HG03521 (cell line): ENCODE results near the gene TEAD4.

Experiments used
- ATAC-seq: cut with Tn5 transposase; IDR thresholded peaks from one replicate; pipeline ENCODE4 v1.9.1; 2021; ENCODE audit warnings: mild to moderate bottlenecking, moderate library complexity; ENCODE audit not compliant: unreplicated experiment

The TEAD4 gene

GRCh38 chr12:2959192-2959504 lies at the start of gene TEAD4:
TSS of gene TEAD4 (plus strand) at chr12:2959397.
- peak; percentile 42 for ATAC-seq

- no peak for ATAC-seq
Observed at GRCh38 chr12:2912216-2912575, 47.0 kb upstream of the TEAD4 start.

DNA sequence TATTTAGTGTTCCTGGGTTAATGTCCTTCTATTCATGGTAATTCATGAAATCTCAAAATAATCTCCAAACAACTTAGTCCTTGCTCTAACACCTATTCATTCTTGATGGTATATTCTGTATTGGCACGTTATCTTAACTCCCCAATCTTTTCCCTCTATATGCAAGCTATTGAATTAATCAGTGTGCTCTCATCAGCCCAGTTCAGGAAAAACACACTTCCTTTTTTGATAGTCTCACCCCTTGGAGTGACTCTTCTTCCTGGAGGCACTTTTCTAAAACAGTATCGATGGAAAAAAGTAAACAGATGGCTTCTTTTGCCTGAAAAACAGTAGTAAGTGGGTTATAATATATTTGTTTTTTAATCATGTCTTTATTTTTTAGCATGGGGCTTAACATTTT lies 39.9 kb upstream of the TEAD4 start:
- ATAC-seq: no peak

DNA sequence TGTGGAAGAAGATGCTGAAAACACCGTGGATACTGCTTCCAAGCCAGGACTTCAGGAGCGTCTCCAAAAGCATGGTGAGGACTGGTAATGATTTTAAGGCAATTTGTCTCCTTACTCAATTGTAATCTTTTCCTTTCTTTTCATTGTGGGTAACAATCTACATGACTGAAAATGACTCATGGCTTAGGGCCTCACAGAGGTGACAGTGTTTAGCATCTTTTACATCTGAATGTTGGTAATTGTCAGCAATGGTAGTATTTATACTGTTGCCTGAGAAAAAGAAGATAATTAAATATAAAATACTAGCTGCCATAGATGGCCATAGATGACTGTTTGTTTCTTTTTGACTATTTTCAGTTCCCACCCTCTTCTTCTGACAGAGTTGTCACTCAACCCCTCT lies 36.9 kb upstream of the TEAD4 start:
- ATAC-seq: no peak

GRCh38 chr12:2923057-2923456 lies 36.1 kb upstream of the TEAD4 start:
- no peak for ATAC-seq

GRCh38 chr12:2924019-2924418 lies 35.2 kb upstream of the TEAD4 start:
- ATAC-seq: no peak

DNA sequence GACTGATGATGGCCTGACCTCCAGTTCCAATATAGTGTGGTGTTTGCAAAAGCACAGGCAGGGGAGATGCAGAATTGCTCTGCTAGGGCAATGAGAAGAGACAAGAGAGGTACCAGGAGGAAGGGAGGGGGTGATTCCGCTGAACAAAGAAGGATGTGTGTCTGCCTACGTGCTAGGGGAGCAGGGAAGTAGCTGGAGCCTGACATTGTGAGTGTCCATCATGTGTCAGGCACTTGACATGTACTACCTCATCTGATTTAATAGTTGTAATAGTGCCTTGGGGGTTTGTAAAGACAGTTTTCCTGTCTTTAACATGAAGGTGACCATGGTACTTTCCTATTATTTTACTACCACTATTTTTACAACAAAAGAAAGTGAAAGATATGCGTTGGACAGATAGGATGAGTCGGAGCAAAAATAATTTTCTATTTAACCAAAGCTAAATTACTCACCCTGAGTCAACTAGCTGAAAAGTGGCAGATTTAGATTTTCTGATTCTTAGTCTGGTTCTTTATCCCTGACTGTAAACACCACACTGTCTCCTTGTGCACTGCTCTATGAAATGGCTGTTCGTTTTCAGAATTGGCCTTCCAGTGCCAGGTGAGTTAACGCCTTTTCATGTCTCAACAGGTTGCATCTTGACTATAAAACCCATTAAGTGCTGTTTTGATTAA lies 33.7 kb upstream of the TEAD4 start:
- ATAC-seq: no peak

DNA sequence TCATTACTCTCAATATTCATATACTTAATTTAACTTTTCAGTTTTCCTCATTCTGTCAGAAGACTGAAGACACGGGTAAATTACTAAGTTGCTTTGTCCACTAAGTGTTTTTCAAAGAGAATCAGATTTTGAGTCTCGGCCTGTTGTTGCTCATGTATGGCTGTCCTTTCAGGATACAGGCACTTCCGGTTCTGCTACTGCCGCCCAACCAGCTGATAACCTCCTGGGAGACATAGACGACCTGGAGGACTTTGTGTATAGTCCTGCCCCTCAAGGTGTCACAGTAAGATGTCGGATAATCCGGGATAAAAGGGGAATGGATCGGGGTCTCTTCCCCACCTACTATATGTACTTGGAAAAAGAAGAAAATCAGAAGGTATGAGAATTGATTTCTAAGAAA lies 28.3 kb upstream of the TEAD4 start:
- no peak for ATAC-seq

DNA sequence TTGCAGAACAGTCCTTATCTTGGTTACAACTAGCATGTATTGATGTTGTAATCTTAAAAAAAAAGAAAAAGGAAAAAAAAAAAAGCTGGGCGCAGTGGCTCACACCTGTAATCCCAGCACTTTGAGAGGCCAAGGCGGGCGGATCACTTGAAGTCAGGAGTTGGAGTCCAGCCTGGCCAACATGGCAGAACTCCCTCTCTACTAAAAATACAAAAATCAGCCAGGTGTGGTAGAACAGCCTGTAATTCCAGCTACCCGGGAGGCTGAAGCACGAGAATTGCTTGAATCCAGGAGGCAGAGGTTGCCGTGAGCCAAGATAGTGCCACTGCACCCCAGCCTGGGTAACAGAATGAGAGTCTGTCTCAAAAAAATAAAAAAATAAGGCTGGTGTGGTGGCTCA lies 25.6 kb upstream of the TEAD4 start:
- no peak for ATAC-seq

DNA sequence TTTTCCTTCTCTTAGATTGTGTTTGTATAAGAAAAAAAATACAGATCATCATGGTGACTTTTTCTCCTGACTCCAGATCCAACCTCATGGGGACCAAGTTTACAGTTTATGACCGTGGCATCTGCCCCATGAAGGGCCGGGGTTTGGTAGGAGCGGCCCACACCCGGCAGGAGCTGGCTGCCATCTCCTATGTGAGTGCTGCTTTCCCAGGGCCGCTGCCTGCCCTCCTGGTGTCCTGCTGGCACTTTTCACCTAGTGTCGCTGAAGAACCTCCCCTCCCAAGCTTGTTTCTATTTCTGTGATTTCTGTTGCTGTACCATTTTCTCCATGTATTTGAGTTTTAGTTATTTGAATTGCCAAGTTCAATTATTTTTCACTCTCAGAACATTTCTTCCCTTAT lies 24.8 kb upstream of the TEAD4 start:
- no peak for ATAC-seq

- ATAC-seq: no peak
Observed at GRCh38 chr12:2936301-2936700, 22.9 kb upstream of the TEAD4 start.

DNA sequence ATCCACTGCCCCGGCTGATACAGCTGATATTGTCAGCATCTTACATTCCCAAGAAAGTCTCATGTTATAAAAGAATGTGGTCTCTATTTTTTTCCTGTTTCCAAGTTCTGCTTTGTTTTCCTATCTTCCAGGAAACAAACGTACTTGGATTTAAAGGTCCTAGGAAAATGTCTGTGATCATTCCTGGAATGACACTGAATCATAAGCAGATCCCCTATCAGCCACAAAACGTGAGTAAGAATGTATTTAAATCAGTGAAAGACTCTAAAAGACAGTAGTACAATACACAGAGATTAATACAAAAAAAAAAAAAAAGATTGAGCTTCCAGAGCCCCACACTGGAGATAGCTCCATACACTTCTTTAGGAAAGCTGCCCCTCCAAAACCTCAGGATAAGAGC lies 21.7 kb upstream of the TEAD4 start:
- no peak for ATAC-seq

DNA sequence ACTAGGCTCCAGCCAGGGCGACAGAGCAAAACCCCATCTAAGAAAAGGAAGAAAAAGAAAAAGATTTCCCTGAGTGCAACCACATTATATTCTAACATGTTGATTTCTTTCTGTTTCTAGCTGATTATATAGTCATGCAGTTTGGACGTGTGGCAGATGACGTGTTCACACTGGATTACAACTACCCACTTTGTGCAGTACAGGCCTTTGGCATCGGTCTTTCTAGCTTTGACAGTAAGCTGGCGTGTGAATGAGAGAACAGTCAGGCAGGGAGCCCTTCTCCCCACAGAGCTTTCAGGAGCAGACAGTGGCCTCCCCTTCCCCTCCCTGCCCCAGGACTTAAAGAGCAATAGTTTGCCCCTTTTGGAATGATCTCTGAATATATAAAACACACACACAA lies 20.0 kb upstream of the TEAD4 start:
- no peak for ATAC-seq

DNA sequence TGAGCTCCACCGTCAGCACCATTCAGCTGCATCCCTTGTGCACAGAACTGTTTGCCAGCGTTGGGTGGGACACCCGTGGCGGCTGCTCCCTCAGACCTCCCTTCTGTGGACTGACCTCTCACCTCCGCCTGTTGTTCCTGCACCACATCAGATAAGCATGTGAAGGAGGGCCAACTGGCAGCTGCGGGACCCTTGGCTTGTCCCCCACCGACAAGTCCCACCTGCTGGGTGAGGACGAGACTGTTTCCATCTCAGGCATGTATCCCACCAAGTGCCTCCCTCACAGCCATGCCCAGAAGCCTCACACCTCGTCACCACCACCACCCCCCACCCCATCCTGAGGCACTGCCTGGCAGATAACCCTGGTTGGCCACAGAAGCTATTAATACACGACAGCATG lies 18.6 kb upstream of the TEAD4 start:
- no peak for ATAC-seq

GRCh38 chr12:2941524-2941923 lies 17.7 kb upstream of the TEAD4 start:
- ATAC-seq: no peak

GRCh38 chr12:2944401-2945047 lies 14.7 kb upstream of the TEAD4 start:
- no peak for ATAC-seq

DNA sequence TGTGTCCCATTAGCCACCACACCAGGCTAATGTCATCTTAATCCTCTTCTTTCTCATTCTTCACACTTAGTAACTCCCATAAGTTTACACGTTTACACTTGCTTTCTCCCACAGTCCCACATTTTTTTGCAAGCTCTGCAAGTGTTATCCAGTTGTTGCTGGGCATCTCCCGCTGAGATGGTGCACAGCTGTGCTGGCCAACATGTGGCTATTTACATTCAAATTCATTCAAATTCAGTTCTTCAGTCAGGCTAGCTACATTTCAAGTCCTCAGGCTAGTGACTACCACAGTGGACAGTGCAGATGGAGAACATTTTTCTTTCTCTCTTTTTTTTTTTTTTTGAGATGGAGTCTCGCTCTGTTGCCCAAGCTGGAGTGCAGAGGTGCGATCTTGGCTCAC lies 9.8 kb upstream of the TEAD4 start:
- ATAC-seq: no peak

GRCh38 chr12:2955888-2956287 lies 3.3 kb upstream of the TEAD4 start:
- ATAC-seq: no peak

DNA sequence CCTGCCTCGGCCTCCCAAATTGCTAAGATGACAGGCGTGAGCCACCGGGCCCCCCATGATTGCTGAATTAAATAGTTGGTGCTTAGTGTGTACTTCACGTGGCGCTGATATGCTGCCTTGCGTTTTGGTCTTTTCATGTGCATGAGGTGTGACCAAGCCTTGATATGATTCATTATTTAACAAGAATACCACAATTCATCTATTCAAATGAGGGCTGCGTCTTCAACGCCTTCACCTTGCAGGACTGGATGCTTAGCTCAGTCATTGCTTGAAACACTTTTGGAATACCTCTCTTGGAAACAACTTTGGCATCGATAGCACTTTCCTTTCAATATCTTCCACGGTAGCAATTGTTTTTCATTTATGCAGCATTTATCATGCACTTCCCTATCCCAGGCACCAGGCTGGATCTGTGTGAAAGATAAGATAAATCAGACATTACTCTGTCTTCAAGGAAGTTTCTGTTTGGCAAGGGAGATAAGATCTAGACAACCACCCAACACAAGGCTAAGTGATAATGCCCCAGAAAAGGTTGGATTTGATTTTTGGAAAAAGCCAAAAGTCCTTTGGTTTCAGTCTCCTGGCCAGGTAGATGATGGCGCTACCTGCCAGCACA lies 1.3 kb upstream of the TEAD4 start:
- no peak for ATAC-seq

DNA sequence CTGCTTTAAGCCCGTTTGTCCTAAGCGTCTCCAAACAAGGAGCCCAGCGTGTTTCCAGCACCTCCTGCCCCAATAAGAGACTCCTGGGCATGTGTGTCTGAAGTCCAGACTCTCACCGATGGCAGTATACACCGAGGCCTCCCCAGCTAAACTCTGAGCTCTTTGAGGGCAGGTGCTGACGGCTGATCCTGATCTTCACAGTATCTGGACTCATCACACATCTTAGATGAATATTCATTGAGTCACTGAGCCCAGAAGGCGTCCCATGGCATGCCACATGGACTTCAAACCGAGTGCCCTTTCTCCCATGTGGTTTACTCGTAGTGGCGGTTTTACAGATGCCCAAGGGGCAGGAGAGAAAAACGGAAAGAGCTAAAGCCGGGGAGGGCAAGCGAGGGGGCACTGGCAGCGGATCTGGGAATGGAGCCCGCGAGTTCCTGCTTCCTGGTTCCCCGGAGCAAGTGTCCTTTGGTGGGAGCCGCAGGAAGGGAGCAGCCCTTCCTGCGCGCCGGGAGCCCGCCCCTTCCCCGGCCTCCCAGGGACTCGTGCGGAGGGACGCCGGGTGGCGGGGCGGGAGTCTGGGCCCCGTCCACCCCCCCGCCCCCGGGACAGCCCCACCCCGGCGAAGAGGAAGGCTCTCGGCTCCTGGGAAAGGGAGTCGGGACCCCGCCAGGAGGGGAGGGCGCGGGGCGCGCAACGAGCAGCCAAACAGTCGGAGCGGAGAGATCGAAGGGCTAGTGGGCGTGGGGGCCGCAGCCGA lies 585 bp upstream of the TEAD4 start:
- peak; percentile 10 for ATAC-seq

DNA sequence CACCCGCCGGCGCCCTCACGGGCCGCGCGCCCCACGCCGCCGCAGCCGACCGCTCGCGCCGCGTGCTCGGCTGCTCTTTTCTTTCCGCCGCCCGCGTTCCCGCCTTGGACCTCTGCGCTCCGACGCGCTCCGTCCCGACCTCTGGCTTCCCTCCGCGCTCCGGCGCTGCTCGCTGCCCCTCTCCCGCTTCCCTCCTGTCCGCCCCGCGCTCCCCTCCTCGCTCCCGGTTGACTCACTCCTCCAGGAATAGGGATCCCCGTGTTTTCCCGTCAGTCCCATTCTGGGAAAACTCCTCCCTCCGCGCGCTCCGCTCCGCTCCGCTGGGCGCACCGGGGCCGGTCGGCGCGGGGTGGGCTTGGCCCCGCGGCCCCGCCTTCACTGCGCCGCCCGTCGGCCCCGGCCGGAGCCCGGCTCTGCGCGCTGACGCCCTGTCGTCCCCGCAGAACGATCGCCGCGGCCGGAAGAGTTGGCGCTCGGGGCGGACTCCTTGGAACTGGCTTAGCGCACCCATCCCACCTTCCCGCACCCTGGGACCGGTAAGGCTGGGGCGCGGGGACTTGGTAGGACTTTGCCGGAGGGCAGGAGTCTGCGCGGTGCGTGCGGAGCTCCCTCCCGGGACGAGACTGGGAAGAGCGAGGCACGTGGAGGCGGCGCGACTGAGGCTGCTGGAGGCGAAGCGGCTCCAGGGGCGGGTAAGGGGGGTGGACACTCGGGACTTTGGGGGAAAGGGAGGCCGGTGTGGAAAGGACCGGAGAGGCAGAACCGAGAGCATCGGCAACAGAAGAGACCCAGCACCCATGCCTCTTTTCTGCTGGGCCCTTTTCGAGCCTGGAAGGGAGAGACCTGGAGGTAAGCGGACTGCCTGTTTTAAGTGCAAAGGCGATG lies 550 bp downstream of the TEAD4 start:
- ATAC-seq: peak; percentile 39
